CD4-positive, alpha-beta T cell treated with Interleukin-2 at 100 ng/mL for 4 hours (primary cell): ENCODE results near the gene MZT2B.
"Not testable (repeated sequence)": the region's sequence is repeated elsewhere in the genome, so short reads cannot be mapped to it uniquely, and the experiment has no call there.

Source experiments
- DNase-seq: peaks from one replicate; pipeline ENCODE4 v3.0.0-alpha.2; 2020; ENCODE audit warnings: low spot score

Gene MZT2B

DNA sequence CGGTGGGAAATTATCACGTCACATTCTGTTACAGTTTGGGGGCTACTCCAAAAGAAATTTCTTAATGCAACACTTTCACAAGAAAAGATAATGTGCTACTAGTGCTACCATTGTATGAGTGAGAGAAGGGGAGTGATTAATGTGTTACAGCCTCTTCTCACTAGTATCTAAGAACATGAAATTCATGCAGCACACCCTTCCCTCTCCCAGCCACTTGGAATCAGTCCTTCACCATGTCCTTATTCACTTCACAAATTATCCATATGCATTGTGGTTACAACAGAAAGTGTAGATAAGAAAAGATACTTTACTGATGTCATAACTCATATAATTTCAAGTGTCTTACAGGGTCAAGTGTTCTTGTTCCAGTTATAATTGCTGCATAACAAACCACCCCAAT lies 37.1 kb downstream of the MZT2B start:
- DNase-seq: not testable (repeated sequence)

DNA sequence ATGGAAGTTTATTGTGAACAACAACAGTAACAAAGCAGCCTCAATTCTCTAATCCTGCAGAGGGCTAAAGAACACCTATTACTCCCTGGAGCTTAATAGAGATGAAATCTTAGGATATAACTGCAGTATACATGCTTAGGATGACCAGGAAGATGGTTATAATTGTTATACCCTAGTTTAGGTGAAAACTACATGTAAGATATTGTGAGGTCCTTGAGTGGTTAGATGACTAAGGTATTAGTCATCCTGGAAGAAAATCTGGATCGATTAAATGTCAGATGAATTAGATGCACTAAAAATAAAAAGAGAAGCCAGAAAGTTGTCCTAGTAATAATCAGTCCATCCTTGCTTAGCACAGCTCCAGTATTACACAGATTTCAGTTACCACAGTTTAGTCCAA lies 38.4 kb downstream of the MZT2B start:
- not testable (repeated sequence) for DNase-seq

DNA sequence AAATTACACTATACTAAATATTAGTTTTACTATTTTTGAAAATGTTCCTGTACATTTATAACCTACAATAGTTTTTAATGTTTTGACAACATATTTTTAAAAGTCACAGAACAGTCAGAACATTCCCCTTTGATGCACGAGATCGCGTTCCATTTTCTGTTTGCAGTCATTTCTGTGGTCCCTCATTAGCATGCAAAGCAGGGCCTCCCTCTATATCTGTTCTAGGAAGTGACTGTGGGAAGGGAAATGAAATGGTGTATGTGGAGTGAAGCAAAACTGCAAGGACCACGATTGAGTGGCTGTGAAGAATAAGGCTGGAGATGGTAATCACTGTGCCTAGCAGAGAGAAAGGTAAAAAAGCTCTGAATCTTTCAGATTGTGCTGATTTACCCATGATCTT lies 40.5 kb downstream of the MZT2B start:
- not testable (repeated sequence) for DNase-seq

DNA sequence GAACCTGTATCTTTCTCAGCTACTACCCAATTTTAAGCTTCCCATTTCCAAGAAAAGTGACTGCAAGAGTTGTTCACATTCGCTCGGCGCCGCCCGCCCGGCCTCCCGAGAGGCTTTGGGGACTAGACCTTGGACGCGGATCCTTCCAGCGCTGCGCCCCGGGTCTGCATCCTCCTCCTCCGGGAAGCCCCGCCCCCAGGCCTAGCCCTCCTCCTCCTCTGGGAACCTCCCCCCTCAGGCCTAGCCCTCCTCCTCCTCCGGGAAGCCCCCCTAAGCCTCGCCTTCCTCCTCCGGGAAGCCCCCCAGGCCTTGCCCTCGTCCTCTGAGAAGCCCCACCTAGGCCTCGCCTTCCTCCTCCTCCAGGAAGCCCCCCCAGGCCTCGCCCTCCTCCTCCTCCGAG lies 45.9 kb downstream of the MZT2B start:
- not testable (repeated sequence) for DNase-seq

DNA sequence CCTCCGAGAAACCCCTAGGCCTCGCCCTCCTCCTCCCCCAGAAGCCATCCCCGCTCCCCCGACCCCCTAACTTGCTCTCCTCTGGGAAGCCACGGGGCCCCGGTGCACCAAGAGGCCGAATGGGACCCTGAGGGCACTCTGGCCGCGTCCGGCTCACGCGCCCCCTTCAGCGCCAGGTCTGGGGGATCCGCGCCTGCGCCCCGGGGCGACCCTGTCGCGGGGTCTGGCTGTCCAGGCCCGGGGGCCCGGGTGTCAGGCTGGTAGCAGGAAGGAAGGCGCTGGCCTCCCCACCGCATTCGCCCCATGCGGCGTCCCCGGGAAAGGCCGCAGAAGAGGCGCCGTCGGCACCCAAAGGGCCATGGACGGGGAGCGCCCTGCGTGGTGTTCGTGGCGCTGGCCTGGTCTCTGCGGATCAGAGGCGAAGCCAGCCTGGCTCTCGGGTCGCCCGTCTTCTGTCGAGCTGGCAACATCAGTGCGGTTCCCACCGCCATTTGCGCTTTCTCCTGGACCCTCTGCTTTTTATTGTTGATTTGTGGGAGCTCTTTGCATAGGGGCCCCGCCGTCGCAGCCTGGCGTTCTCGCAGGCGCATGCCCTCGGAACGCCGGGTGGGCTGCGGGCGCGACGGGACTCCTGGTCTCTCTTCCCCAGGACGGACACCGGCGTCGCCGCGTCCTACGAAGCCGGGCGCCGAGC lies 46.6 kb downstream of the MZT2B start:
- not testable (repeated sequence) for DNase-seq

DNA sequence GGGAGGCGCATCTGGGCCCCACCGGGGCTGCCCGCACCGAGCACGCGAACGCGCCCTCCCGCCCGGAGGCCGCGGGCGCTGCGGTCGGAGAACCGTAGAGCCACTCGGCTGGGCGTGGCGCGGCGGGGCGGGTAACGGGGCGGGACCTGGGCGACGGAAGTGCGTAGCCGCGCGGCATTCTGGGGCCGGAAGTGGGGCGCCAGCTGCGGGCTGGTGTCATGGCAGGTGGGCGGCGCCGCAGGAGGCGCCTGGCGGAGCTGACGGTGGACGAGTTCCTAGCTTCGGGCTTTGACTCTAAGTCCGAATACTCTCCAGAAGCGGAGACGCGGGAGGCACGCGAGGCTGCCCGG lies 47.1 kb downstream of the MZT2B start:
- peak; percentile 12 for DNase-seq

DNA sequence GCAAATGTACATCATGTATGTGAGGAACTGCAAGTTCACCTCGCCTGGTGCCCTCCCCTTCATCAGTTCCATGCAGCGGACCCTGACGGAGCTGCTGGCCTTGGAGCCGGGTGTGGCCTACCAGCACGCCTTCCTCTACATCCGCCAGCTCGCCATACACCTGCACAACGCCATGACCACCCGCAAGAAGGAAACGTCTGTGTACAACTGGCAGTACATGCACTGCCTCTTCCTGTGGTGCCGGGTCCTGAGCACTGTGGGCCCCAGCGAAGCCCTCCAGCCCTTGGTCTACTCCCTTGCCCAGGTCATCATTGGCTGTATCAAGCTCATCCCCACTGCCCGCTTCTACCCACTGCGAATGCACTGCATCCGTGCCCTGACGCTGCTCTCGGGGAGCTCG lies 48.3 kb downstream of the MZT2B start:
- DNase-seq: not testable (repeated sequence)

DNA sequence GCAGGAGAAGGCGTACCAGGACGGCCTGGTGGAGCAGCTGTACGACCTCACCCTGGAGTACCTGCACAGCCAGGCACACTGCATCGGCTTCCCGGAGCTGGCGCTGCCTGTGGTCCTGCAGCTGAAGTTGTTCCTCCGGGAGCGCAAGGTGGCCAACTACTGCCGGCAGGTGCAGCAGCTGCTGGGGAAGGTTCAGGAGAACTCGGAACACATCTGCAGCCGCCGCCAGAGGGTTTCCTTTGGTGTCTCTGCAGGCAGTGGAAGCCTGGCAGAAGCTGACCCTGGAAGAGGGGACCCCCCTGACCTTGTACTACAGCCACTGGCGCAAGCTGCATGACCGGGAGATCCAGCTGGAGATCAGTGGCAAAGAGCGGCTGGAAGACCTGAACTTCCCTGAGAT lies 48.8 kb downstream of the MZT2B start:
- DNase-seq: not testable (repeated sequence)

DNA sequence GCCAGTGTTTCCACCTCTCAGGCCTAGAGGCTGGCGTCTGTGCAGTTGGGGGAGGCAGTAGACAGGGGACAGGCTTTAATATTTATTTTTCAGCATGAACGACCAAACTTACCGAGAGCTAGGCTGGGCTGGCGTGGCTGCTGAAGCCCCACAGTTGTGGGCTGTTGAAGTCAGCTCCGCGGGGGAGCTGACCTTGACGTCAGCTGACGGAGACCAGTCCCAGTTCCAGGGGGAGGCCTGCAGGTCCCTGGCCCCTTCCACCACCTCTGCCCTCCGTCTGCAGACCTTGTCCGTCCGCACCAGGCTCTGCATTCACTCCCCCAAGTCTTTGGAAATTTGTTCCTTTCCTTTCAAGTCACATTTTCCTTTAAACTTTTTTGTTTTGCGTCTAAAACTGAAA lies 49.6 kb downstream of the MZT2B start:
- no peak for DNase-seq

DNA sequence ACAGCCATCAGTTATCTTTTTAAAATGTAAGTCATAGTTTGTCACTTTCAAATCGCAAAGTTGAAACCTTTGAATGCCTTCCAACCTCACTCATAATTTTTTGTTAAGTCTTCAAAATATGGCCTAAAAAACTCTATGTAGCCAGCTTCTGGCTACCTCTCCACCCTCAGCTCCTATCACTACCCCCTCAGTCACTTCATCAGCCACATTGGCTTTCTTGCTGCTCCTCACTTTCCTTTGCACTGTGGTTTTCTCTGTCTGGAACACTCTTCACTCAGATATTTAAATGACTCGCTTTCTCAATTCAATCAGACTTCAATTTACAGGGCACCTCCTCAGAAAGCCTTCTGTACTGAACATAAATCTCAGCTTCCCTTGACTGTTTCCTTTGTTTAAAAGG lies 51.0 kb downstream of the MZT2B start:
- not testable (repeated sequence) for DNase-seq

DNA sequence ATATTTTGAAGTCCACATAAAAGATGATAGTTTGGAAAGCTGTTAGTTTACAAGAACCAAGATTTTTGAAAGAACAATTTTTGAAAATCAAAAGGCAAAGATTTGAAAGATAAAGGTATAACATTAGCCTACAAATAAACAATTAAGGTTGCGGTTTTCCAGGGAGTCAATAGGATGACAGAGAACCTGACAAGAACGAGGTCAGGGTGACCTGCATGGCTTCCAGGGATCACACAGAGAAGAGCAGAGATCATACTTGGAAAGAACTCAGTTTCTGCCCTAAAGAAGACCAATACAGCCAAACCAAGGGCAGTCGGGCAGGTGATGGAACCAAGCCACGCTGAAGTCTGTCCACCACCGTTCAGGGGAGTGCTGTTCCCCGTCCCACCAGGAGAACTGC lies 57.5 kb downstream of the MZT2B start:
- not testable (repeated sequence) for DNase-seq
